Measurements from ENCODE around the gene HOXD11. TPM values are rescaled to one million over a fixed set of nuclear protein-coding genes. Genes with fewer than 3 reads are reported as not detected.

The HOXD11 gene
- polyA plus RNA-seq, 1 donor, result 63.7 TPM

GRCh38 chr2:176130957-176131847, 24.1 kb downstream of the HOXD11 start:
- no peak for DNase-seq

- DNase-seq, result no peak
These were observed 24.7 kb downstream of the HOXD11 start for GRCh38 chr2:176131848-176132158.

GRCh38 chr2:176132205-176133171, 25.4 kb downstream of the HOXD11 start:
- DNase-seq, result no peak

- no peak for DNase-seq
These were observed 26.3 kb downstream of the HOXD11 start for GRCh38 chr2:176133389-176133788.

GRCh38 chr2:176134035-176134434, 27.0 kb downstream of the HOXD11 start:
- DNase-seq, result no peak

- DNase-seq, result no peak
These were observed 28.0 kb downstream of the HOXD11 start for GRCh38 chr2:176135035-176135440.

- DNase-seq, result no peak
These were observed 29.5 kb downstream of the HOXD11 start for GRCh38 chr2:176136374-176137251.

- no peak for DNase-seq
These were observed 30.1 kb downstream of the HOXD11 start for GRCh38 chr2:176137252-176137580.

- no peak for DNase-seq
These were observed 30.8 kb downstream of the HOXD11 start for GRCh38 chr2:176137906-176138305.

- DNase-seq, result no peak
These were observed 31.4 kb downstream of the HOXD11 start for GRCh38 chr2:176138526-176138922.

GRCh38 chr2:176138923-176139660, 32.0 kb downstream of the HOXD11 start:
- DNase-seq, result no peak

GRCh38 chr2:176139661-176140512, 32.8 kb downstream of the HOXD11 start:
- DNase-seq, result no peak

GRCh38 chr2:176140513-176141317, 33.6 kb downstream of the HOXD11 start:
- no peak for DNase-seq

GRCh38 chr2:176142281-176142680, 35.2 kb downstream of the HOXD11 start:
- no peak for DNase-seq

- no peak for DNase-seq
These were observed 38.2 kb downstream of the HOXD11 start for GRCh38 chr2:176145085-176145969.

GRCh38 chr2:176146101-176146500, 39.0 kb downstream of the HOXD11 start:
- no peak for DNase-seq

- DNase-seq, result no peak
These were observed 39.6 kb downstream of the HOXD11 start for GRCh38 chr2:176146645-176147044.

GRCh38 chr2:176147210-176147799, 40.2 kb downstream of the HOXD11 start:
- DNase-seq, result no peak

Measured in left kidney (tissue), 2 donors.